ENCODE results near the gene TRPM6. TPM values are rescaled to one million over a fixed set of nuclear protein-coding genes. Genes with fewer than 3 reads are reported as not detected.

TRPM6 gene
- total RNA-seq, 3 donors from 2014 or later, result 39.3 to 125 (median 45.9) TPM

GRCh38 chr9:74755999-74756398, 131.7 kb downstream of the TRPM6 start:
- H3K4me3 ChIP-seq, result no peak overlapping the region
- intact Hi-C loops (cut with DNase I, micrococcal nuclease), result no loop called here
- no peaks in the 10 kb centered on the region for H3K9me3 ChIP-seq
- H3K36me3 ChIP-seq (ENCODE audit: low read depth), result no peaks in the 10 kb centered on the region
- ATAC-seq (no peak), DNase-seq (no peak)
- TF ChIP-seq CTCF (IDR thresholded peaks at IDR 0.05), result no peak
- H3K4me1 ChIP-seq (ENCODE audit: low read depth), result no peaks in the 10 kb centered on the region

GRCh38 chr9:74755355-74755754, 132.4 kb downstream of the TRPM6 start:
- no peak for TF ChIP-seq CTCF (IDR thresholded peaks at IDR 0.05)
- no peaks in the 10 kb centered on the region for H3K9me3 ChIP-seq

GRCh38 chr9:74753650-74754049, 134.1 kb downstream of the TRPM6 start:
- H3K4me1 ChIP-seq (ENCODE audit: low read depth), result no peaks in the 10 kb centered on the region
- TF ChIP-seq CTCF (IDR thresholded peaks at IDR 0.05), result no peak
- no peak for DNase-seq
- H3K9me3 ChIP-seq, result no peaks in the 10 kb centered on the region
- no peak overlapping the region for H3K4me3 ChIP-seq
- intact Hi-C loops (cut with DNase I, micrococcal nuclease), result no loop called here
- no peak for ATAC-seq
- no peaks in the 10 kb centered on the region for H3K36me3 ChIP-seq (ENCODE audit: low read depth)

More at GRCh38 chr9:74755355-74755754, 132.4 kb downstream of the TRPM6 start:
- H3K4me1 ChIP-seq (ENCODE audit: low read depth), result no peaks in the 10 kb centered on the region
- no peak overlapping the region for H3K4me3 ChIP-seq
- no peaks in the 10 kb centered on the region for H3K36me3 ChIP-seq (ENCODE audit: low read depth)
- ATAC-seq, result no peak
- no peak for DNase-seq
- intact Hi-C loops (cut with DNase I, micrococcal nuclease), result no loop called here

- H3K9me3 ChIP-seq, result no peaks in the 10 kb centered on the region
- no peak for ATAC-seq
- no peak for DNase-seq
- TF ChIP-seq CTCF (IDR thresholded peaks at IDR 0.05), result no peak
- no peaks in the 10 kb centered on the region for H3K4me1 ChIP-seq (ENCODE audit: low read depth)
- no peak overlapping the region for H3K4me3 ChIP-seq
- no peaks in the 10 kb centered on the region for H3K36me3 ChIP-seq (ENCODE audit: low read depth)
- intact Hi-C loops (cut with DNase I, micrococcal nuclease), result no loop called here
Measured at GRCh38 chr9:74748966-74749365, 138.8 kb downstream of the TRPM6 start.

GRCh38 chr9:74742792-74743730, 144.7 kb downstream of the TRPM6 start:
- Histone ChIP-seq H3K4me3 (no peak overlapping the region), H3K4me1 (ENCODE audit: low read depth) (no peaks in the 10 kb centered on the region), H3K9me3 (no peaks in the 10 kb centered on the region), H3K36me3 (ENCODE audit: low read depth) (no peaks in the 10 kb centered on the region)
- peak in 1 of 3 donors; percentile 23 for DNase-seq
- TF ChIP-seq CTCF (IDR thresholded peaks at IDR 0.05), result no peak
- intact Hi-C loops (cut with DNase I, micrococcal nuclease), result no loop called here
- no peak for ATAC-seq

Data from mucosa of descending colon (tissue), 3 donors.